Loucy (cell line): ENCODE results near the gene FRZB.

Experiments used
- EZH2phosphoT487 ChIP-seq: fragments of 200-600 bp; IDR thresholded peaks from 2 replicates; pipeline ENCODE4 v1.6.1; 2018; ENCODE audit warnings: antibody characterized with exemption, mild to moderate bottlenecking, moderate library complexity, borderline replicate concordance
- TF ChIP-seq, protein P1 (sequence below): fragments of 200-600 bp; sonication (generic); conservative IDR thresholded peaks from 2 replicates; pipeline ENCODE4 v1.5.1; 2014; ENCODE audit warnings: mild to moderate bottlenecking, antibody characterized with exemption, low read length

DNA sequence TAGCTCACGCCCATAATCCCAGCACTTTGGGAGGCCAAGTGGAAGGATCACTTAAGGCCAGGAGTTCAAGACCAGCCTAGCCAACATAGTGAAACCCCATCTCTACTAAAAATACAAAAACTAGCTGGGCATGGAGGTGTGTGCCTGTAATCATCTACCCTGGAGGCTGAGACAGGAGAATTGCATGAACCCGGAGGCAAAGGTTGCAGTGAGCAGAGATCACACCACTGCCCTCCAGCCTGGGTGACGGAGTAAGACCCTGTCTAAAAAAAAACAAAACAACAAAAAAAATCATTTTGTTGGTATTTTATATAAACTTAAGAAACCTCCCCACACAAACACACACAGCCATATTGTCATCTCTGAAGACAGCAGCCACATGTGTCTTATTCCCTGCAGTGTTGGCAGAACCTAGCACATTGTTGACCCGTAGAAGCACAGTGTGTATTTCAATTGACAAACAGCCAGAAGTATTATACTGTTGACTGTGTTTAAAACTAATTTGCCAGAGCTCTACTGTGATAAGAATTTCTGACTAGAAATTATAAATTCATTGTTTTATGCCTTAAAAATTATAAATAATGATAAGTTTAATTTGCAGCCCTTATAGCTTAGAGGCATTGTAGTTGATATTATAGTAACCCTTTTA lies 82.3 kb downstream of the FRZB start:
- TF ChIP-seq, protein P1, sequence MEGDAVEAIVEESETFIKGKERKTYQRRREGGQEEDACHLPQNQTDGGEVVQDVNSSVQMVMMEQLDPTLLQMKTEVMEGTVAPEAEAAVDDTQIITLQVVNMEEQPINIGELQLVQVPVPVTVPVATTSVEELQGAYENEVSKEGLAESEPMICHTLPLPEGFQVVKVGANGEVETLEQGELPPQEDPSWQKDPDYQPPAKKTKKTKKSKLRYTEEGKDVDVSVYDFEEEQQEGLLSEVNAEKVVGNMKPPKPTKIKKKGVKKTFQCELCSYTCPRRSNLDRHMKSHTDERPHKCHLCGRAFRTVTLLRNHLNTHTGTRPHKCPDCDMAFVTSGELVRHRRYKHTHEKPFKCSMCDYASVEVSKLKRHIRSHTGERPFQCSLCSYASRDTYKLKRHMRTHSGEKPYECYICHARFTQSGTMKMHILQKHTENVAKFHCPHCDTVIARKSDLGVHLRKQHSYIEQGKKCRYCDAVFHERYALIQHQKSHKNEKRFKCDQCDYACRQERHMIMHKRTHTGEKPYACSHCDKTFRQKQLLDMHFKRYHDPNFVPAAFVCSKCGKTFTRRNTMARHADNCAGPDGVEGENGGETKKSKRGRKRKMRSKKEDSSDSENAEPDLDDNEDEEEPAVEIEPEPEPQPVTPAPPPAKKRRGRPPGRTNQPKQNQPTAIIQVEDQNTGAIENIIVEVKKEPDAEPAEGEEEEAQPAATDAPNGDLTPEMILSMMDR: no peak
- TF ChIP-seq EZH2phosphoT487: no peak
